Upper lobe of left lung (tissue), 6 donors: ENCODE results near the gene MCTP2. TPM values are rescaled to one million over a fixed set of nuclear protein-coding genes. Genes with fewer than 3 reads are reported as not detected.

Experiments used
- ATAC-seq, 2 donors: fragments of 200-7000 bp; cut with Tn5 transposase; one replicate each; pipeline ENCODE4 v1.9.1; 2022; ENCODE audit warnings: mild to moderate bottlenecking in 2 of 2, moderate library complexity in 2 of 2; ENCODE audit not compliant: low FRiP score in 2 of 2
- DNase-seq, 2 donors: peaks; one replicate each; pipeline ENCODE4 v3.0.0-alpha.2; 2019 to 2020
- H3K27ac ChIP-seq, 4 donors: fragments of 200-600 bp; sonication (generic); one replicate each; pipeline ENCODE4 v1.5.1; 2016 to 2019
- H3K27me3 ChIP-seq, 4 donors: fragments of 200-600 bp; sonication (generic); one replicate each; pipeline ENCODE4 v1.5.1; 2017 to 2019
- H3K36me3 ChIP-seq, 4 donors: fragments of 200-600 bp; sonication (generic); one replicate each; pipeline ENCODE4 v1.5.1; 2016 to 2019
- H3K4me1 ChIP-seq, 4 donors: fragments of 200-600 bp; sonication (generic); one replicate each; pipeline ENCODE4 v1.5.1; 2018 to 2019
- H3K4me3 ChIP-seq, 4 donors: fragments of 200-600 bp; sonication (generic); one replicate each; pipeline ENCODE4 v1.5.1; 2017 to 2019; ENCODE audit warnings: mild to moderate bottlenecking in 2 of 4, moderate library complexity in 1 of 4
- H3K9me3 ChIP-seq, 4 donors: fragments of 200-600 bp; sonication (generic); one replicate each; pipeline ENCODE4 v1.5.1; 2018 to 2019
- EP300 ChIP-seq, 4 donors: sonication (generic); formaldehyde crosslinking; IDR thresholded peaks; one replicate each; pipeline ENCODE4 v1.5.1; 2017; ENCODE audit warnings: antibody characterized with exemption in 4 of 4, control low read depth in 2 of 4
- POLR2A ChIP-seq, 4 donors: fragments of 450-650 bp; IDR thresholded peaks; one replicate each; pipeline ENCODE4 v1.5.1; 2016 to 2017; ENCODE audit warnings: antibody characterized with exemption in 4 of 4, mild to moderate bottlenecking in 2 of 4
- POLR2AphosphoS5 ChIP-seq, 2 donors: sonication (generic); formaldehyde crosslinking; IDR thresholded peaks; one replicate each; pipeline ENCODE4 v1.5.1; 2017; ENCODE audit warnings: antibody characterized with exemption in 2 of 2
- whole genome bisulfite sequencing, 2 donors: methylation state at CpG; one replicate each; pipeline ENCODE4 v1.1.5; 2017 to 2018; 5-methylcytosine and 5-hydroxymethylcytosine counted together
- total RNA-seq, 6 donors: library from RNA; depleted of rRNA in 4 of 6; stranded (reverse); fragments of >200 nt in 4 of 6; gene quantifications; one replicate each; pipeline versions ENCODE4 v1.1.0 to v1.2.1, GENCODE V29; 2016 to 2021
- TF ChIP-seq, protein P1 (sequence below), 6 experiments: fragments of 450-650 bp in 4 of 6; fragments of 200-600 bp in 2 of 6; sonication (generic) in 2 of 6; IDR thresholded peaks; one replicate each; pipeline ENCODE4 v1.5.1; 2016 to 2019; ENCODE audit warnings: antibody characterized with exemption in 6 of 6
- donor health status: DM: no; HTN: no; CAD: no; lungs with moderate emphysema.
- donor health status: DM: no; HTN: yes; CAD: no; lungs with severe emphysema.

Gene MCTP2
- total RNA-seq, 6 donors from 2014 or later, result 33.4 to 64.8 (median 48.5) TPM

DNA sequence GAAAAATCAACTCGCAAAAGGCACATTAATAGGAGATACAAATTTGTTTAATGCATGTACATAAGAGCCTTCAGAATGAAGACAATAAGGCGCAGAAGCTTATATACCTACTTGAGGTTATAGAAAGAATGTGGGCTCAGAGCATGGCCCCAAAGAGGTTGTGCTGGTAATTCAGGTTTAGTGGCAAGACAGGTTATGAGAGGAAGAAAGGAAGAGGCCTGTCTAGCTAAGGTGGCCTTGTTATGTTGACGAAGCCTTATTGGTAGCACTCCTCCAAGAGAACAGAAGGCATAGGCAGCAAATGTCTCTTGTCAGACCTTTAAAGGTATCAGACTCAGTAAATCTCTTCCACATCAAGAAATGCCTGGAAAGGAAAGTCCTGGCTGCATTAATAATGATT, 290.8 kb downstream of the MCTP2 start:
- H3K9me3 ChIP-seq, result peaks cover 0 to 4% (median 0%) of the 10 kb centered on the region in 4 donors
- 85 to 87% methylated on average over 3 of the region's 3 CpGs for whole genome bisulfite sequencing, 2 donors
- TF ChIP-seq POLR2A (IDR thresholded peaks at IDR 0.05) (no peak), EP300 (IDR thresholded peaks at IDR 0.05) (no peak), POLR2AphosphoS5 (IDR thresholded peaks at IDR 0.05) (no peak)
- TF ChIP-seq, protein P1, sequence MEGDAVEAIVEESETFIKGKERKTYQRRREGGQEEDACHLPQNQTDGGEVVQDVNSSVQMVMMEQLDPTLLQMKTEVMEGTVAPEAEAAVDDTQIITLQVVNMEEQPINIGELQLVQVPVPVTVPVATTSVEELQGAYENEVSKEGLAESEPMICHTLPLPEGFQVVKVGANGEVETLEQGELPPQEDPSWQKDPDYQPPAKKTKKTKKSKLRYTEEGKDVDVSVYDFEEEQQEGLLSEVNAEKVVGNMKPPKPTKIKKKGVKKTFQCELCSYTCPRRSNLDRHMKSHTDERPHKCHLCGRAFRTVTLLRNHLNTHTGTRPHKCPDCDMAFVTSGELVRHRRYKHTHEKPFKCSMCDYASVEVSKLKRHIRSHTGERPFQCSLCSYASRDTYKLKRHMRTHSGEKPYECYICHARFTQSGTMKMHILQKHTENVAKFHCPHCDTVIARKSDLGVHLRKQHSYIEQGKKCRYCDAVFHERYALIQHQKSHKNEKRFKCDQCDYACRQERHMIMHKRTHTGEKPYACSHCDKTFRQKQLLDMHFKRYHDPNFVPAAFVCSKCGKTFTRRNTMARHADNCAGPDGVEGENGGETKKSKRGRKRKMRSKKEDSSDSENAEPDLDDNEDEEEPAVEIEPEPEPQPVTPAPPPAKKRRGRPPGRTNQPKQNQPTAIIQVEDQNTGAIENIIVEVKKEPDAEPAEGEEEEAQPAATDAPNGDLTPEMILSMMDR (IDR thresholded peaks at IDR 0.05), result no peak
- no peaks in the 10 kb centered on the region for H3K36me3 ChIP-seq
- DNase-seq, result no peak
- H3K27me3 ChIP-seq, result no peaks in the 10 kb centered on the region
- no peak overlapping the region for H3K27ac ChIP-seq
- ATAC-seq, result no peak
- no peak overlapping the region for H3K4me3 ChIP-seq
- no peaks in the 10 kb centered on the region for H3K4me1 ChIP-seq

DNA sequence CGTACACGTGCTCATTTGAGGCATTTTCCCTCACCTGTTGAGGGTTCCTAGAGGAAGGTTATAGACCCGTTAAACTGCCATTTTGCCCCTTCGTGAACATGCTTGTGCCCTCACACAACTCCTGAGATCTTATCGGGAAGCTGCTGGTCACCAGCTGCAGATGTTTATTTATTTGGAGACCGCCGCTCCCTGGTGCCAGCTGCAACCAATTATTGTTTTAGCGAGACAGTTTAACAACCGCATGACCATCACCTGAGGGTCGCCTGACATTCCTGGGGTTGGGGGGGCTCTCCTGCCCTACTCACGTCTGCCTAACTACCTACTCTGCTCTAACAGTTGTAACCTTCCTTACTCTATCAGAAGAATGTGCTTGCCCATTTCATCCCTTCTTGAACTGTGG, 292.5 kb downstream of the MCTP2 start:
- H3K36me3 ChIP-seq, result no peaks in the 10 kb centered on the region
- WGBS, 2 donors, result 83% methylated on average over 11 of the region's 11 CpGs
- TF ChIP-seq POLR2A (IDR thresholded peaks at IDR 0.05), result no peak
- no peak overlapping the region for H3K4me3 ChIP-seq
- no peaks in the 10 kb centered on the region for H3K9me3 ChIP-seq
- H3K27me3 ChIP-seq, result no peaks in the 10 kb centered on the region
- ATAC-seq, result no peak
- H3K4me1 ChIP-seq, result no peaks in the 10 kb centered on the region
- H3K27ac ChIP-seq, result no peak overlapping the region
- no peak for DNase-seq

DNA sequence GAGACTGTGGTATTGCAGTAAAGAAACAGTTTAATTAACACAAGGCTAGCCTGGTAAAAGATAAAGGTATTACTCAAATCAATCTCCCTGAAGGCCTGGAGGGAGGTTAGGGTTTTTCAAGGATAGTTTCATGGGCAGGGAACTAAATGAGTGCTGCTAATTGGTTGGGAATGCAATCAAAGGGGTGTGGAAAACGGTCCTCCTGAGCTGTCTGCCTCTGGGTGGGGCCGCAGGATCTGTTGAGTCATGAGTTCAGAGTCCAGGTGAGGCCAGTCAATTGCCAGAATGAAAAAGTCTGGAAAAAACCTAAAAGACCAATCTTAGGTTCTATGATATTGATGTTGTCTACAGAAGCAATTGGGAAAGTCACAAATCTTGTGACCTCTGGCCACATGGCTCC, 293.2 kb downstream of the MCTP2 start:
- Histone ChIP-seq H3K36me3 (no peaks in the 10 kb centered on the region), H3K9me3 (no peaks in the 10 kb centered on the region), H3K4me3 (no peak overlapping the region), H3K4me1 (no peaks in the 10 kb centered on the region), H3K27ac (no peak overlapping the region), H3K27me3 (no peaks in the 10 kb centered on the region)
- ATAC-seq, result no peak
- TF ChIP-seq EP300 (IDR thresholded peaks at IDR 0.05) (no peak), POLR2AphosphoS5 (IDR thresholded peaks at IDR 0.05) (no peak), POLR2A (IDR thresholded peaks at IDR 0.05) (no peak)
- TF ChIP-seq, protein P1 (IDR thresholded peaks at IDR 0.05), result no peak
- WGBS, 2 donors, result 80 to 93% methylated on average over 2 of the region's 2 CpGs
- no peak for DNase-seq

DNA sequence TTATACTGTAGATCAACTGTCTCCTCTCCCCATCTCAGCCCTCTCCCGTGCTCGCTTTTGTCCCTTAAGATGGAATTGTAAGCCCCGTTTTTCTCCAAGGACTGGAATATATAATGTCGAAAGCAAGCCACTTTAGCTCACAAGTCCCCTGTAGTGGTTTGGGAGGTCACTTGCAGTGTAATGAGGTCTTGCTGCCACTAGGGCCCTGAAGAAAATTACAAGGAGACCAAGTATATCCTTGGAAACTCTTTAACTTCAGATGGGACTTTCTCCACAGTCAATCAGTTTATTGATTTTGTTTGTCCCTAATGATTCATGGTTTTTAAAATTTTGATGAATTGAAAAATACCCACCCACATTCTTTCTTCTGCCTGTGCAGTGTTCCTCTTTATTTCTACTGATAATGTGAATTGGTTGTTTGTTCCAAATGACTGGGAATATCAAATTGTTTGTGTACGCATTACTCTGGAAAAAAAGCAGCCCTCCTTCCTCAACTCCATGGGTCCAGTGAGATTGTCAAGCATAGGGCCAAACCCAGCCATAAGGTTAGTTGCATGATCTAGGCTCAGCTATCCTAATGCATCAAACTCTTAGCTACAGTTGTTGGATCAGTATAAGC, 294.8 kb downstream of the MCTP2 start:
- WGBS, 2 donors, result 73% methylated on average over 5 of the region's 5 CpGs
- Histone ChIP-seq H3K4me3 (no peak overlapping the region), H3K9me3 (no peaks in the 10 kb centered on the region), H3K36me3 (no peaks in the 10 kb centered on the region), H3K4me1 (no peaks in the 10 kb centered on the region), H3K27ac (no peak overlapping the region), H3K27me3 (no peaks in the 10 kb centered on the region)
- DNase-seq, result no peak
- TF ChIP-seq POLR2AphosphoS5 (IDR thresholded peaks at IDR 0.05) (no peak), EP300 (IDR thresholded peaks at IDR 0.05) (no peak), POLR2A (IDR thresholded peaks at IDR 0.05) (no peak)
- TF ChIP-seq, protein P1 (IDR thresholded peaks at IDR 0.05), result peak in 2 of 6 experiments; percentile 25 to 31
- ATAC-seq, result no peak

DNA sequence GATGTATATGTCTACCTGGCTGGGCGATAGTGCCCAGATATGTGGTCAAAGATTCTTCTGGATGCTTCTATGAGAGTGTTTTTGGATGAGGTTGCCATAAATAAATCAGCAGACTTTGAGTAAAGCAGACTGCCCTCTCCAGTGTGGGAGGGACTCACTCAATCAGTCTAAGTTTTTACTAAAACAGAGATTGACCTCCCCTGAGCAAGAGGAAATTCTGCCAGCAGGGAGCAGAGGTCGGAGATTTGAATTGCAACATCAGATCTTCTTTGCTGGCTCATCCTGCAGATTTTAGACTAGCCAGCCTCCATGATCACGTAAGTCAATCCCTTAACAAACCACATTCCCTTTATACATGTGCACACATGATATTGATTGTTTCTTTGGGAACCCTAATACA, 300.9 kb downstream of the MCTP2 start:
- TF ChIP-seq EP300 (IDR thresholded peaks at IDR 0.05) (no peak), POLR2AphosphoS5 (IDR thresholded peaks at IDR 0.05) (no peak), POLR2A (IDR thresholded peaks at IDR 0.05) (no peak)
- TF ChIP-seq, protein P1 (IDR thresholded peaks at IDR 0.05), result no peak

More for the DNA sequence above, 300.9 kb downstream of the MCTP2 start:
- ATAC-seq, result no peak
- Histone ChIP-seq H3K4me1 (no peaks in the 10 kb centered on the region), H3K9me3 (no peaks in the 10 kb centered on the region), H3K36me3 (no peaks in the 10 kb centered on the region), H3K27me3 (no peaks in the 10 kb centered on the region), H3K4me3 (no peak overlapping the region), H3K27ac (no peak overlapping the region)
- 64 to 86% methylated on average over 3 of the region's 3 CpGs for WGBS, 2 donors
- DNase-seq, result no peak
